Panc1 (cell line): ENCODE results near the gene GLIS2. TPM values are rescaled to one million over a fixed set of nuclear protein-coding genes. Genes with fewer than 3 reads are reported as not detected.
A peak's percentile ranks its signal among the peaks of the same experiment; 100 is the strongest.

Experiments used
- ATAC-seq: fragments of 200-7000 bp; cut with Tn5 transposase; 2 replicates; pipeline ENCODE4 v1.9.1; 2020; ENCODE audit warnings: mild to moderate bottlenecking, moderate library complexity
- BruUV-seq: library from RNA; stranded (reverse); fragments of 400-500 nt; replicated peaks from 2 replicates; lab custom pipeline; 2021; lab: Mats Ljungman, UMichigan
- CTCF ChIA-PET: fragments of 300-600 bp; sonication (Branson Sonifier 250); formaldehyde crosslinking; loops from one replicate; lab custom pipeline; 2022; ENCODE audit warnings: antibody characterized with exemption; lab: Charles Lee
- POLR2A ChIA-PET: fragments of 300-600 bp; sonication (Branson Sonifier 250); formaldehyde crosslinking; loops from one replicate; lab custom pipeline; 2022; ENCODE audit warnings: antibody characterized with exemption; lab: Charles Lee
- DNase-seq: peaks from one replicate; pipeline ENCODE4 v3.0.0-alpha.2; 2010; ENCODE audit warnings: low read depth, low spot score
- H3K27ac ChIP-seq: 2 replicates; pipeline ENCODE4 v1.5.1; 2011; ENCODE audit warnings: mild to moderate bottlenecking, low read length, inconsistent platforms
- H3K27me3 ChIP-seq: fragments of 200-500 bp; sonication (Bioruptor generic); 2 replicates; pipeline ENCODE4 v1.6.0; 2014; ENCODE audit warnings: low read length, inconsistent platforms; ENCODE audit not compliant: control insufficient read depth, insufficient read depth
- H3K36me3 ChIP-seq: fragments of 200-500 bp; sonication (Bioruptor generic); 2 replicates; pipeline ENCODE4 v1.5.1; 2014; ENCODE audit warnings: inconsistent platforms, mild to moderate bottlenecking, low read length, moderate library complexity; ENCODE audit not compliant: control insufficient read depth, insufficient read depth
- H3K4me1 ChIP-seq: 2 replicates; pipeline ENCODE4 v1.5.1; 2011; ENCODE audit warnings: inconsistent platforms, mild to moderate bottlenecking, low read length, moderate library complexity; ENCODE audit not compliant: control insufficient read depth, insufficient read depth
- H3K4me3 ChIP-seq, 2 experiments: 2 replicates each; pipeline ENCODE4 v1.5.1; 2011 to 2012; ENCODE audit warnings: low read depth in 2 of 2, low read length in 2 of 2, mild to moderate bottlenecking in 2 of 2, inconsistent platforms in 1 of 2, moderate library complexity in 1 of 2
- H3K9me3 ChIP-seq: fragments of 200-500 bp; sonication (Bioruptor generic); 2 replicates; pipeline ENCODE4 v1.5.1; 2014; ENCODE audit warnings: low read depth, mild to moderate bottlenecking, inconsistent platforms, low read length, moderate library complexity; ENCODE audit not compliant: control insufficient read depth, insufficient read depth
- CTCF ChIP-seq: fragments of 450-650 bp; IDR thresholded peaks from 2 replicates; pipeline ENCODE4 v1.5.1; 2017; ENCODE audit warnings: mild to moderate bottlenecking
- POLR2AphosphoS5 ChIP-seq: IDR thresholded peaks from 2 replicates; pipeline ENCODE4 v1.6.1; 2012; ENCODE audit warnings: mild to moderate bottlenecking, low read depth, low read length, moderate library complexity
- REST ChIP-seq, 2 experiments: IDR thresholded peaks; 2 replicates each; pipeline ENCODE4 v1.6.1; 2011 to 2012; ENCODE audit warnings: low read depth in 2 of 2, control low read depth in 1 of 2, low read length in 1 of 2, mild to moderate bottlenecking in 1 of 2, moderate library complexity in 1 of 2; ENCODE audit not compliant: insufficient read depth in 1 of 2
- SIN3A ChIP-seq: IDR thresholded peaks from 2 replicates; pipeline ENCODE4 v1.6.1; 2012; ENCODE audit warnings: low read depth, mild to moderate bottlenecking, low read length, moderate library complexity, borderline replicate concordance; ENCODE audit not compliant: insufficient read depth
- TCF7L2 ChIP-seq: IDR thresholded peaks from 2 replicates; pipeline ENCODE4 v1.6.1; 2011; ENCODE audit warnings: mild to moderate bottlenecking, low read depth, low read length, inconsistent platforms
- in situ Hi-C: cut with HindIII; loops from 2 replicates; pipeline ENCODE4 v1.10.0; 2016; ENCODE audit warnings: low sequenced_read_pairs, low pct_unique_long_range_greater_than_20kb
- intact Hi-C: fragments of 100-400 bp; cut with micrococcal nuclease; formaldehyde crosslinking; loops from one replicate; pipeline ENCODE4 v1.10.0; 2022; ENCODE audit not compliant: unreplicated experiment
- total RNA-seq: library from RNA; stranded (reverse); gene quantifications from one replicate; pipeline ENCODE4 v1.2.1, GENCODE V29; 2021; ENCODE audit not compliant: unreplicated experiment

The GLIS2 gene
- total RNA-seq, 1 experiment from 2014 or later: 87.3 TPM

- in situ Hi-C loops: no loop called here
- Histone ChIP-seq H3K27ac (peak overlapping the region; percentile 82), H3K4me1 (peaks cover 75% of the 10 kb centered on the region)
These were observed 61.2 kb downstream of the GLIS2 start for GRCh38 chr16:4376893-4377572.

More at GRCh38 chr16:4376893-4377572, 61.2 kb downstream of the GLIS2 start:
- ATAC-seq (no peak), DNase-seq (no peak)
- intact Hi-C loops: no loop called here
- Histone ChIP-seq H3K36me3 (no peaks in the 10 kb centered on the region), H3K9me3 (no peaks in the 10 kb centered on the region), H3K27me3 (no peaks in the 10 kb centered on the region), H3K4me3 (no peak overlapping the region)
- no TSS peak for BruUV-seq
- POLR2A ChIA-PET: no interaction called here
- CTCF ChIA-PET: interaction anchor here (1.0 to 2.5 kb wide), 4 partner anchors 15 to 26 kb away, joined by 3 to 8 read pairs (median 4); no protein-coding TSS in a partner anchor
- TF ChIP-seq SIN3A (no peak), TCF7L2 (no peak; the same call in 1 of the 2 replicates), CTCF (no peak), REST (IDR thresholded peaks at IDR 0.05; ENCODE audit: insufficient read depth in 1 of 2, low read depth in 2 of 2, low read length in 1 of 2) (no peak), POLR2AphosphoS5 (no peak)
